ENCODE results near the gene GP1BB.
"Not testable (repeated sequence)": the region's sequence is repeated elsewhere in the genome, so short reads cannot be mapped to it uniquely, and the experiment has no call there.

GP1BB gene

DNA sequence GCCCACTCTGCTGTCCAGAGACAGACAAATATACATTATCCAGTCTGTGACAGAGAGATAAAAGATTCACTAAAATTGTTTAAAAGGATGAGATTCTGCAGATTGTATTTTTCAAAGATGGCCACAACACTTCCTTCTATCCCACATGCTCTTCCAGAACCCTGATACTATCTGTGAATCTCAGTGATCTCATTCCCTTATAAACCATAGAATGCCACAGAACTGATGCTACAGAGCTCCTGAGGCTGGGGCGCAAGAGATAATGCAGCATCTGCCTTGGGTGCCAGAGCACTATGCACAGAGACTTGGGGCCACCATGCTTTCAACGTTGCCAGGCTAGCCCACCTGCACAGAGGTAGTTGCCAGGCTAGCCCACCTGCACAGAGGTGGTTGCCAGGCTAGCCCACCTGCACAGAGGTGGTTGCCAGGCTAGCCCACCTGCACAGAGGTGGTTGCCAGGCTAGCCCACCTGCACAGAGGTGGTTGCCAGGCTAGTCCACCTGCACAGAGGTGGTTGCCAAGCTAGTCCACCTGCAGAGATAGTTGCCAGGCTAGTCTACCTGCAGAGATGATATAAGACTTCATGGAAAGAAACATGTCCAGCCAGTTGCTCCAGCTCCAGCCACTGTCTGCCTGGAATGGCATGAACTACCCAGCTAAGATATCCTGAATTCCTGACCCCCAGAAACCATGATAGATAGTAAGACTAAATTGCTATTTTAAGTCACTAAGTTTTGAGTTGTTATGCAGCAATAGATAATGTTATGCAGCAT is 26.6 kb upstream of the GP1BB start:
- Histone ChIP-seq H3F3A (ENCODE audit: insufficient read depth, low read length) (no peaks in the 10 kb centered on the region), H2AFZ (ENCODE audit: low read length) (no peak overlapping the region), H3K4me3 (ENCODE audit: low read length) (no peak overlapping the region), H3K4me1 (ENCODE audit: low read length) (no peaks in the 10 kb centered on the region), H3K9ac (ENCODE audit: low read length) (no peak overlapping the region), H3K36me3 (replicated peaks; ENCODE audit: insufficient read depth, low read length) (no peaks in the 10 kb centered on the region), H3K9me2 (replicated peaks; ENCODE audit: insufficient read depth, low read length) (no peaks in the 10 kb centered on the region), H3K4me2 (ENCODE audit: low read depth, low read length) (no peak overlapping the region), H3K79me2 (ENCODE audit: low read length) (no peaks in the 10 kb centered on the region), H4K20me1 (ENCODE audit: insufficient read depth, low read length) (no peaks in the 10 kb centered on the region), H3K27me3 (replicated peaks; ENCODE audit: insufficient read depth, low read length) (peaks cover 35% of the 10 kb centered on the region), H3K27ac (ENCODE audit: low read length) (no peak overlapping the region), H3K9me3 (replicated peaks; ENCODE audit: insufficient read depth, low read length) (no peaks in the 10 kb centered on the region)
- TF ChIP-seq, protein P1, sequence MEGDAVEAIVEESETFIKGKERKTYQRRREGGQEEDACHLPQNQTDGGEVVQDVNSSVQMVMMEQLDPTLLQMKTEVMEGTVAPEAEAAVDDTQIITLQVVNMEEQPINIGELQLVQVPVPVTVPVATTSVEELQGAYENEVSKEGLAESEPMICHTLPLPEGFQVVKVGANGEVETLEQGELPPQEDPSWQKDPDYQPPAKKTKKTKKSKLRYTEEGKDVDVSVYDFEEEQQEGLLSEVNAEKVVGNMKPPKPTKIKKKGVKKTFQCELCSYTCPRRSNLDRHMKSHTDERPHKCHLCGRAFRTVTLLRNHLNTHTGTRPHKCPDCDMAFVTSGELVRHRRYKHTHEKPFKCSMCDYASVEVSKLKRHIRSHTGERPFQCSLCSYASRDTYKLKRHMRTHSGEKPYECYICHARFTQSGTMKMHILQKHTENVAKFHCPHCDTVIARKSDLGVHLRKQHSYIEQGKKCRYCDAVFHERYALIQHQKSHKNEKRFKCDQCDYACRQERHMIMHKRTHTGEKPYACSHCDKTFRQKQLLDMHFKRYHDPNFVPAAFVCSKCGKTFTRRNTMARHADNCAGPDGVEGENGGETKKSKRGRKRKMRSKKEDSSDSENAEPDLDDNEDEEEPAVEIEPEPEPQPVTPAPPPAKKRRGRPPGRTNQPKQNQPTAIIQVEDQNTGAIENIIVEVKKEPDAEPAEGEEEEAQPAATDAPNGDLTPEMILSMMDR (IDR thresholded peaks at IDR 0.05; ENCODE audit: low read length) = no peak
- TF ChIP-seq EZH2phosphoT487 (IDR thresholded peaks at IDR 0.05; ENCODE audit: low read length) (no peak), EZH2 (optimal IDR thresholded peaks at IDR 0.05; ENCODE audit: low read depth, low read length) (no peak)
- no peak for DNase-seq

- H3K9me2 ChIP-seq (replicated peaks; ENCODE audit: insufficient read depth, low read length); H3K9ac ChIP-seq (ENCODE audit: low read length); H3F3A ChIP-seq (ENCODE audit: insufficient read depth, low read length); H2AFZ ChIP-seq (ENCODE audit: low read length); H3K79me2 ChIP-seq (ENCODE audit: low read length); H3K4me2 ChIP-seq (ENCODE audit: low read depth, low read length); DNase-seq; H3K4me1 ChIP-seq (ENCODE audit: low read length); H4K20me1 ChIP-seq (ENCODE audit: insufficient read depth, low read length); H3K4me3 ChIP-seq (ENCODE audit: low read length); H3K36me3 ChIP-seq (replicated peaks; ENCODE audit: insufficient read depth, low read length); H3K9me3 ChIP-seq (replicated peaks; ENCODE audit: insufficient read depth, low read length); H3K27ac ChIP-seq (ENCODE audit: low read length): not testable (repeated sequence)
- peaks cover 36% of the 10 kb centered on the region for H3K27me3 ChIP-seq (replicated peaks; ENCODE audit: insufficient read depth, low read length)
Observed at GRCh38 chr22:19697871-19698270, 25.5 kb upstream of the GP1BB start.

GRCh38 chr22:19700790-19701419 is 22.4 kb upstream of the GP1BB start:
- H2AFZ ChIP-seq (ENCODE audit: low read length) = no peak overlapping the region
- no peak overlapping the region for H3K4me2 ChIP-seq (ENCODE audit: low read depth, low read length)
- no peaks in the 10 kb centered on the region for H3F3A ChIP-seq (ENCODE audit: insufficient read depth, low read length)
- TF ChIP-seq EZH2phosphoT487 (IDR thresholded peaks at IDR 0.05; ENCODE audit: low read length) (no peak), EZH2 (optimal IDR thresholded peaks at IDR 0.05; ENCODE audit: low read depth, low read length) (no peak)
- TF ChIP-seq, protein P1 (IDR thresholded peaks at IDR 0.05; ENCODE audit: low read length) = no peak
- H3K27ac ChIP-seq (ENCODE audit: low read length) = no peak overlapping the region
- DNase-seq = no peak
- no peak overlapping the region for H3K9ac ChIP-seq (ENCODE audit: low read length)
- no peaks in the 10 kb centered on the region for H3K79me2 ChIP-seq (ENCODE audit: low read length)
- H3K4me3 ChIP-seq (ENCODE audit: low read length) = no peak overlapping the region
- no peaks in the 10 kb centered on the region for H3K36me3 ChIP-seq (replicated peaks; ENCODE audit: insufficient read depth, low read length)
- H3K9me2 ChIP-seq (replicated peaks; ENCODE audit: insufficient read depth, low read length) = no peaks in the 10 kb centered on the region
- no peaks in the 10 kb centered on the region for H3K9me3 ChIP-seq (replicated peaks; ENCODE audit: insufficient read depth, low read length)
- no peaks in the 10 kb centered on the region for H3K4me1 ChIP-seq (ENCODE audit: low read length)
- H4K20me1 ChIP-seq (ENCODE audit: insufficient read depth, low read length) = no peaks in the 10 kb centered on the region
- H3K27me3 ChIP-seq (replicated peaks; ENCODE audit: insufficient read depth, low read length) = peaks cover 43% of the 10 kb centered on the region
